GM18508 (cell line): ENCODE data around the gene ASCL1.

Experiments
- ATAC-seq: cut with Tn5 transposase; IDR thresholded peaks from one replicate; pipeline ENCODE4 v1.9.1; 2021; ENCODE audit warnings: moderate number of reproducible peaks; ENCODE audit not compliant: insufficient read depth, unreplicated experiment

Gene ASCL1

GRCh38 chr12:102973583-102973982 is 16.1 kb downstream of the ASCL1 start:
- ATAC-seq, result no peak

- ATAC-seq, result no peak
Measured at GRCh38 chr12:102976609-102977280, 19.3 kb downstream of the ASCL1 start.

- no peak for ATAC-seq
Measured at GRCh38 chr12:102977945-102978706, 20.7 kb downstream of the ASCL1 start.

- ATAC-seq, result no peak
Measured at GRCh38 chr12:102980350-102980749, 22.9 kb downstream of the ASCL1 start.

- no peak for ATAC-seq
Measured at GRCh38 chr12:102990419-102990818, 32.9 kb downstream of the ASCL1 start.

- no peak for ATAC-seq
Measured at GRCh38 chr12:102992297-102992696, 34.8 kb downstream of the ASCL1 start.

- ATAC-seq, result no peak
Measured at GRCh38 chr12:102992720-102993119, 35.2 kb downstream of the ASCL1 start.

- ATAC-seq, result no peak
Measured at GRCh38 chr12:102993537-102993936, 36.1 kb downstream of the ASCL1 start.

GRCh38 chr12:102995372-102995771 is 37.9 kb downstream of the ASCL1 start:
- no peak for ATAC-seq
